H1 (cell line): ENCODE results near the gene ARL3. TPM values are rescaled to one million over a fixed set of nuclear protein-coding genes. Genes with fewer than 3 reads are reported as not detected.

ENCODE experiments used
- CTCF ChIA-PET: fragments of 300-600 bp; sonication (Branson Sonifier 250); formaldehyde crosslinking; loops from one replicate; lab custom pipeline; 2021; ENCODE audit not compliant: partially characterized antibody; lab: Charles Lee
- POLR2A ChIA-PET: fragments of 300-600 bp; sonication (Branson Sonifier 250); formaldehyde crosslinking; loops from one replicate; lab custom pipeline; 2021; ENCODE audit warnings: inconsistent platforms; ENCODE audit not compliant: partially characterized antibody; lab: Charles Lee
- DNase-seq, 2 experiments: peaks; one replicate each; pipeline versions ENCODE4 v3.0.0 to v3.0.0-alpha.2; 2010 to 2022; ENCODE audit warnings: low spot score in 2 of 2, low read depth in 1 of 2, mixed read lengths in 1 of 2
- FAIRE-seq: peaks from 2 replicates; lab custom pipeline; 2011; peaks lifted over from hg19 to GRCh38; lab: Jason Lieb, UNC
- H2AFZ ChIP-seq: 2 replicates; pipeline ENCODE4 v1.8.1; 2012; ENCODE audit warnings: low read length, inconsistent platforms
- H2AK5ac ChIP-seq: 2 replicates; pipeline ENCODE4 v1.6.1; 2013; ENCODE audit warnings: low read depth, low read length
- H2BK120ac ChIP-seq: replicated peaks from 2 replicates; pipeline ENCODE3; 2013; ENCODE audit warnings: low read depth, low read length, inconsistent platforms
- H2BK12ac ChIP-seq: 2 replicates; pipeline ENCODE4 v1.6.1; 2013; ENCODE audit warnings: low read depth, low read length
- H2BK15ac ChIP-seq: 2 replicates; pipeline ENCODE4 v1.6.1; 2013; ENCODE audit warnings: low read length
- H2BK20ac ChIP-seq: 2 replicates; pipeline ENCODE4 v1.6.1; 2013; ENCODE audit warnings: low read length
- H2BK5ac ChIP-seq: 2 replicates; pipeline ENCODE4 v1.6.1; 2013; ENCODE audit warnings: low read depth, low read length
- H3K14ac ChIP-seq: 2 replicates; pipeline ENCODE4 v1.6.1; 2013; ENCODE audit warnings: inconsistent platforms; ENCODE audit not compliant: insufficient read length
- H3K18ac ChIP-seq: 2 replicates; pipeline ENCODE4 v1.6.1; 2013; ENCODE audit warnings: low read length; ENCODE audit errors: extremely low read depth
- H3K23ac ChIP-seq: 2 replicates; pipeline ENCODE4 v1.6.1; 2013; ENCODE audit warnings: inconsistent platforms; ENCODE audit not compliant: insufficient read length
- H3K23me2 ChIP-seq: 2 replicates; pipeline ENCODE4 v1.6.1; 2013; ENCODE audit warnings: low read depth, low read length
- H3K27ac ChIP-seq: 2 replicates; pipeline ENCODE4 v1.6.1; 2011; ENCODE audit warnings: low read depth, low read length, inconsistent platforms
- H3K27me3 ChIP-seq, 4 experiments: replicated peaks in 1 of 4; 1 replicate in 1 of 4; 2 replicates in 3 of 4; pipeline versions ENCODE4 v1.6.1 to v1.8.1; 2011 to 2013; ENCODE audit warnings: low read length in 3 of 4, mild to moderate bottlenecking in 3 of 4, inconsistent platforms in 2 of 4, mixed read lengths in 2 of 4, moderate library complexity in 1 of 4; ENCODE audit not compliant: control insufficient read depth in 3 of 4, insufficient read depth in 3 of 4; ENCODE audit errors: extremely low read depth in 1 of 4
- H3K36me3 ChIP-seq, 4 experiments: 2 replicates each; pipeline versions ENCODE4 v1.6.1 to v1.8.1; 2011 to 2013; ENCODE audit warnings: mild to moderate bottlenecking in 4 of 4, low read length in 3 of 4, moderate library complexity in 2 of 4, control low read depth in 1 of 4, inconsistent platforms in 1 of 4; ENCODE audit not compliant: insufficient read depth in 4 of 4, control insufficient read depth in 2 of 4
- H3K4ac ChIP-seq: replicated peaks from 2 replicates; pipeline ENCODE3; 2013; ENCODE audit warnings: low read length, low read depth, mixed read lengths, inconsistent platforms; ENCODE audit not compliant: insufficient read length
- H3K4me1 ChIP-seq, 4 experiments: replicated peaks in 1 of 4; 1 replicate in 1 of 4; 2 replicates in 3 of 4; pipeline versions ENCODE4 v1.6.1 to v1.8.1; 2011 to 2013; ENCODE audit warnings: low read length in 3 of 4, inconsistent platforms in 2 of 4, mixed read lengths in 1 of 4; ENCODE audit not compliant: insufficient read depth in 4 of 4, control insufficient read depth in 3 of 4
- H3K4me2 ChIP-seq, 2 experiments: 2 replicates each; pipeline versions ENCODE4 v1.6.1 to v1.8.1; 2011 to 2013; ENCODE audit warnings: low read depth in 2 of 2, low read length in 2 of 2, control low read depth in 1 of 2, inconsistent platforms in 1 of 2, mild to moderate bottlenecking in 1 of 2; ENCODE audit not compliant: insufficient read depth in 1 of 2
- H3K4me3 ChIP-seq, 4 experiments: fragments of 200-600, 300-600 bp in 1 of 4; sonication (generic), shearing (Covaris generic), sonication (Bioruptor Twin) in 1 of 4; 2 replicates each; pipeline versions ENCODE4 v1.5.1 to v1.8.1; 2011 to 2016; ENCODE audit warnings: low read length in 4 of 4, low read depth in 3 of 4, control low read depth in 2 of 4, inconsistent platforms in 2 of 4, mild to moderate bottlenecking in 2 of 4, mixed read lengths in 1 of 4, moderate library complexity in 1 of 4; ENCODE audit not compliant: insufficient read depth in 2 of 4; ENCODE audit errors: extremely low read depth in 1 of 4
- H3K56ac ChIP-seq: replicated peaks from 2 replicates; pipeline ENCODE3; 2013; ENCODE audit warnings: low read depth, mild to moderate bottlenecking, mixed read lengths, low read length, inconsistent platforms; ENCODE audit not compliant: insufficient read length
- H3K79me1 ChIP-seq: 2 replicates; pipeline ENCODE4 v1.6.1; 2013; ENCODE audit warnings: low read depth, low read length, control low read depth
- H3K79me2 ChIP-seq, 2 experiments: 2 replicates each; pipeline versions ENCODE4 v1.6.1 to v1.8.1; 2012 to 2013; ENCODE audit warnings: low read length in 2 of 2, mild to moderate bottlenecking in 2 of 2, inconsistent platforms in 1 of 2; ENCODE audit not compliant: insufficient read depth in 2 of 2, control insufficient read depth in 1 of 2
- H3K9ac ChIP-seq, 4 experiments: replicated peaks in 1 of 4; 1 replicate in 1 of 4; 2 replicates in 3 of 4; pipeline versions ENCODE4 v1.6.1 to v1.8.1; 2011 to 2013; ENCODE audit warnings: low read depth in 3 of 4, low read length in 3 of 4, control low read depth in 2 of 4, mild to moderate bottlenecking in 2 of 4, moderate library complexity in 2 of 4, inconsistent platforms in 1 of 4; ENCODE audit errors: extremely low read depth in 1 of 4
- H3K9me3 ChIP-seq, 2 experiments: 2 replicates each; pipeline versions ENCODE4 v1.6.1 to v1.8.1; 2012 to 2013; ENCODE audit warnings: mild to moderate bottlenecking in 2 of 2, moderate library complexity in 2 of 2, control low read depth in 1 of 2, inconsistent platforms in 1 of 2, low read depth in 1 of 2, low read length in 1 of 2, mixed read lengths in 1 of 2; ENCODE audit not compliant: insufficient read depth in 2 of 2
- H4K20me1 ChIP-seq, 2 experiments: replicated peaks in 1 of 2; 2 replicates each; pipeline versions ENCODE3 to v1.8.1; 2011 to 2013; ENCODE audit warnings: inconsistent platforms in 2 of 2, low read length in 2 of 2, mild to moderate bottlenecking in 1 of 2; ENCODE audit not compliant: insufficient read depth in 2 of 2, control insufficient read depth in 1 of 2
- H4K5ac ChIP-seq: 2 replicates; pipeline ENCODE4 v1.6.1; 2013; ENCODE audit warnings: low read length, low read depth, mixed read lengths, inconsistent platforms; ENCODE audit not compliant: insufficient read length
- H4K8ac ChIP-seq: 2 replicates; pipeline ENCODE4 v1.8.0; 2013; ENCODE audit warnings: mild to moderate bottlenecking, moderate library complexity, low read length, inconsistent platforms; ENCODE audit not compliant: insufficient read depth; ENCODE audit errors: extremely low read depth
- H4K91ac ChIP-seq: replicated peaks from 2 replicates; pipeline ENCODE3; 2013; ENCODE audit warnings: low read length, mixed read lengths, inconsistent platforms; ENCODE audit not compliant: insufficient read length
- BACH1 ChIP-seq: IDR thresholded peaks from 2 replicates; pipeline ENCODE4 v1.6.1; 2012; ENCODE audit warnings: low read length, improper control_type of control experiment
- WGBS, 2 experiments: shearing (Covaris generic) in 1 of 2; methylation state at CpG; one replicate each; pipeline versions ENCODE4 v1.1.6 to v1.1.7; 2013 to 2015; ENCODE audit warnings: low lambda C conversion rate in 2 of 2, mixed read lengths in 2 of 2, inconsistent platforms in 1 of 2, low coverage in 1 of 2, missing lambda C conversion rate in 1 of 2; ENCODE audit not compliant: insufficient replicate concordance in 2 of 2, insufficient coverage in 1 of 2, insufficient read length in 1 of 2; ENCODE audit errors: extremely low coverage in 1 of 2, missing lambda C conversion rate in 1 of 2; 5-methylcytosine and 5-hydroxymethylcytosine counted together
- polyA plus RNA-seq, 7 experiments: library from polyadenylated mRNA; depleted of rRNA in 3 of 7; stranded (reverse) in 5 of 7; unstranded in 2 of 7; fragments of >200 nt in 5 of 7; fragments of 200-250 nt in 2 of 7; gene quantifications; 1 replicate in 5 of 7; 2 replicates in 1 of 7; 4 replicates in 1 of 7; pipeline versions ENCODE4 v1.2.1 to v1.2.3, GENCODE V29; 2011 to 2013; ENCODE audit warnings: missing spikeins in 2 of 7, mixed read lengths in 2 of 7
- total RNA-seq: library from RNA; stranded (reverse); fragmentation: NEBNext Ultra II Directional; extraction: Animal tissue kit (Norgen Biotek cat#: 25700); gene quantifications from 2 replicates; pipeline ENCODE4 v1.2.1, GENCODE V29; 2021

The ARL3 gene
- total and polyA plus RNA-seq, 2 of the 8 experiments (the other 6 are each of a cell fraction or from before 2014, with no cell fraction given) = 8.8 to 16.2 TPM

DNA sequence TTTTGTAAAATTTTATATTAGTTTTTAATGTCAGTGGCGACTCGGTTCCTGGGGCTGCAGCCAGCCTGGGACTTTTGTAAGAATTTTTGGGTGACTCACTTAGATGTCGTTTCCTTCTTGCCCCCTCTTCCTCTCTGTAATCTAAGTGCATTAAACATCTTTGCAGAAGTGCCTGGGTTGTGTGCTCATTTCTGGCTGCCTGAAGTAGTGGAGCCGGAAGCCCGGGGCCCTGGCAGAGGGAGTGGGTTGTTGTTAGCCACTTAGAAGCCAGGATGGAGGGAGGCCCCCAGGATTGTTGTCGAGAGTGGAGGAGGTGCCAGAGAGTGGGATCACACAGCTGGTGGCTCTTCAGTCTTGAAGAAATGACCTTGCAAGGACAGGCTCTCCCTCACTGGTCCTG, 80.9 kb downstream of the ARL3 start:
- H2BK12ac ChIP-seq = no peak overlapping the region
- H4K20me1 ChIP-seq = no peaks in the 10 kb centered on the region
- H2AK5ac ChIP-seq = no peak overlapping the region
- H4K8ac ChIP-seq = no peak overlapping the region
- no peak overlapping the region for H4K91ac ChIP-seq
- H3K4ac ChIP-seq = no peak overlapping the region
- H2AFZ ChIP-seq = no peak overlapping the region
- 0 out of 2 replicates have a peak overlapping the region, but pooled peaks have one; percentile 40 for H2BK15ac ChIP-seq
- H4K5ac ChIP-seq = no peak overlapping the region
- H3K27me3 ChIP-seq = no peaks in the 10 kb centered on the region
- no peaks in the 10 kb centered on the region for H3K23me2 ChIP-seq
- no peaks in the 10 kb centered on the region for H3K9me3 ChIP-seq
- no peaks in the 10 kb centered on the region; a peak in 1 of 8 replicates for H3K36me3 ChIP-seq
- DNase-seq (no peak), FAIRE-seq (no peak)
- 83% methylated on average over 6 of the region's 6 CpGs; no CpG with 5 or more reads in 1 of the 2 experiments for WGBS, 2 experiments
- peaks cover 14 to 46% (median 33%) of the 10 kb centered on the region in 4 experiments for H3K4me1 ChIP-seq
- no peak overlapping the region for H3K23ac ChIP-seq
- no peak overlapping the region for H3K9ac ChIP-seq
- H3K27ac ChIP-seq = no peak overlapping the region
- H3K14ac ChIP-seq = no peak overlapping the region
- H2BK5ac ChIP-seq = no peak overlapping the region
- no peak overlapping the region for H3K56ac ChIP-seq
- peak overlapping the region; percentile 6; the same call in 1 of the 2 replicates for H3K18ac ChIP-seq
- no peak overlapping the region; the same call in 1 of the 2 replicates for H2BK20ac ChIP-seq
- ChIA-PET CTCF (interaction anchor here (0.6 to 14.3 kb wide), 7 partner anchors 8 to 403 kb away, joined by 3 to 160 read pairs (median 4); no protein-coding TSS in a partner anchor), POLR2A (interaction anchor here (4.2 kb wide), 1 partner anchor 12 kb away, joined by 34 read pairs; the partner anchor contains the start of gene TRIM8)
- no peak for TF ChIP-seq BACH1
- H3K79me2 ChIP-seq = no peaks in the 10 kb centered on the region
- H2BK120ac ChIP-seq = no peak overlapping the region
- no peaks in the 10 kb centered on the region for H3K79me1 ChIP-seq
- H3K4me3 ChIP-seq = no peak overlapping the region
- H3K4me2 ChIP-seq = no peak overlapping the region
